Keratinocyte (primary cell): Measurements from ENCODE around the gene TBC1D30.

Experiments
- CTCF ChIP-seq, 3 experiments: IDR thresholded peaks in 1 of 3; conservative IDR thresholded peaks in 1 of 3; optimal IDR thresholded peaks in 1 of 3; 2 replicates in 2 of 3; 3 replicates in 1 of 3; pipeline versions ENCODE3 to v1.5.1; 2011; ENCODE audit warnings: low read length in 3 of 3, mild to moderate bottlenecking in 3 of 3, moderate library complexity in 2 of 3, control low read depth in 1 of 3, inconsistent platforms in 1 of 3; ENCODE audit not compliant: insufficient read depth in 2 of 3; ENCODE audit errors: extremely low read depth in 1 of 3
- EZH2 ChIP-seq: IDR thresholded peaks from one replicate; pipeline ENCODE4 v1.6.1; 2012; ENCODE audit warnings: inconsistent platforms, mild to moderate bottlenecking, low read length, moderate library complexity

- TF ChIP-seq CTCF (optimal IDR thresholded peaks at IDR 0.05 in 1 of 3, IDR thresholded peaks at IDR 0.05 in 1 of 3, conservative IDR thresholded peaks at IDR 0.05 in 1 of 3; ENCODE audit: extremely low read depth in 1 of 3, insufficient read depth in 2 of 3, low read length in 3 of 3) = peak in 2 of 3 experiments; percentile 55 to 66
- no peak for TF ChIP-seq EZH2
Measured at GRCh38 chr12:64890873-64891468, 66.5 kb downstream of the TBC1D30 start.
